GM18907 (cell line): ENCODE results near the gene HHIPL1.
"Not testable (repeated sequence)": the region's sequence is repeated elsewhere in the genome, so short reads cannot be mapped to it uniquely, and the experiment has no call there.

Experiments used
- ATAC-seq: cut with Tn5 transposase; IDR thresholded peaks from one replicate; pipeline ENCODE4 v1.9.1; 2021; ENCODE audit warnings: mild to moderate bottlenecking, moderate library complexity; ENCODE audit not compliant: unreplicated experiment

HHIPL1 gene

DNA sequence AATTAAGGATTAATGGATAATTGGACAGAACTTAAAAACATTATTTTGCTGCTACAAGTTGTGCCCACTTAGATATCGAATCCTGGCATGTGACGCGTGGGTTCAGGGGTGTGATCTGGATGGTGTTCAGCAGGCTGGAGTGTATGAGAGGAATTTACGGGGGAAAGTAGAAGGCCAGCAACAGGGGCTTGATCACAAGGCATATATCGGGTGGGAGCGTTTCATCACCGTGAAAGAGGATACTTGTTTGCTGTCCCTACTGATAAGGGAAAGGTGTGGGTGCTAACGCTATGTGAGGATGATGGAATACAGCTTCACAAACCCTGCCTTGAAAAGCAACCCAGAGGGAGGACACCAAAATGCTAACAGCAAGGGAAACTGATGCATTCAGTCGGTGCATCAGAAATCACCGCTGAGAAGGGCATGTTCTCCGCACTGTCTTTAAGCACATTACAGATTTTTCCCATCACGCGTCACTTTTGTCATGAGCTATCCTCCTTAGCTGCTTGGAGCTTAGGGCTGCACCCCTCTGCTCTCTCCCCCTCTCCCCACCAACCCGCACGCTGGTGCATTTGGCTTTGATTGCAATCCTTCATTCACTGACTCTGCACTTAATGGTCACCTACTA lies 13.4 kb downstream of the HHIPL1 start:
- ATAC-seq = no peak

DNA sequence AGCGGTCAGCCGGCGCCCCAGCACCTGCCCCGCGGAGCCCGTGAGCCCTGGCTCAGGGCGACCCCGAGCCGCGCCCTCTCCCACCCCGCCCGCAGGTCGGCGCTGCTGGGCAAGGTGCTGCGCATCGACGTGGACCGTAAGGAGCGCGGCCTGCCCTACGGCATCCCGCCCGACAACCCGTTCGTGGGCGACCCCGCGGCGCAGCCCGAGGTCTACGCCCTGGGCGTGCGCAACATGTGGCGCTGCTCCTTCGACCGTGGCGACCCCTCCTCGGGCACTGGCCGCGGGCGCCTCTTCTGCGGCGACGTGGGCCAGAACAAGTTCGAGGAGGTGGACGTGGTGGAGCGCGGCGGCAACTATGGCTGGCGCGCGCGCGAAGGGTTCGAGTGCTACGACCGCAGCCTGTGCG lies 14.4 kb downstream of the HHIPL1 start:
- no peak for ATAC-seq

DNA sequence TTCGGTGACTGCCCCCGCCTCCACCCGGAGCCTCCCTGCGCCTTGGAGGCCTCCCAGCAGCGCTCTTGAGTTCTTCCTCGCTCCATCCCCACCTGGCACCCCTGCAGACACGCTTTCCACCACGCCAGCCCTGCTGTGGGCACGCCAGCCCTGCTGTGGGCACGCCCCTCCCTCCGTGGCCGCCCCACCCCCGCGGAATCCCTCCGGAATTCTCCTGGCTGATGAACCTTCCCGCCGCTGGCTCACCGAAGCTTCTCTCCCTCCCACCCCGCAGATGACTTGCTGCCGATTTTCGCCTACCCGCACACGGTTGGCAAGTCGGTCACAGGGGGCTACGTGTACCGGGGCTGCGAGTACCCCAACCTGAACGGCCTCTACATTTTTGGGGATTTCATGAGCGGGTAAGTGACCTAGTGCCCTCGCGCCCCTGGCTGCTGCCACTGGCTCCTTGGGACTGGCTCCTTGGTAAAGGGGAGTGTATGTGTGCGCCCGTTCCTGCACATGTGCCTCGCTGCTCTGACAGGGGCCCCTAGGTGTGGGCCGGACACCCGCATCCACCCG lies 15.2 kb downstream of the HHIPL1 start:
- ATAC-seq = no peak

DNA sequence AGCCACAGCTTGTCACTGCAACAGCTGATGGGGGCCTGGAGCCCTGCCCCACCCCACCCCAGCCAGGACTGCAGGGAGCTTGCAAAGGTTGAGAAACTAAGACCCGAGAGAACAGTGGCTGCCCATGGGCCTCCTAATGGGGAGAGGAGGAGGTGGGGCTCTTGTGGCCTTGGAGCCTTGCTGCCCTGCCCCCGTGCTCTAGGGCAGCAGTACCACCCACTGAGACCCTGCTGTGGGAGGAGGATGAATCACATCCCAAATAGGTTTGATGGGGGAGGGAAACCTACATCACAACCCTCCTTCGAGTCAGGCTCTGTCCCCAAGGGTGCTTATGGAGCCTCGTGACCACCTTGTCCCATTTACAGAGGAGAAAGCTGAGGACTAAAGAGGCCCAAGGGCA lies 15.9 kb downstream of the HHIPL1 start:
- ATAC-seq = no peak

DNA sequence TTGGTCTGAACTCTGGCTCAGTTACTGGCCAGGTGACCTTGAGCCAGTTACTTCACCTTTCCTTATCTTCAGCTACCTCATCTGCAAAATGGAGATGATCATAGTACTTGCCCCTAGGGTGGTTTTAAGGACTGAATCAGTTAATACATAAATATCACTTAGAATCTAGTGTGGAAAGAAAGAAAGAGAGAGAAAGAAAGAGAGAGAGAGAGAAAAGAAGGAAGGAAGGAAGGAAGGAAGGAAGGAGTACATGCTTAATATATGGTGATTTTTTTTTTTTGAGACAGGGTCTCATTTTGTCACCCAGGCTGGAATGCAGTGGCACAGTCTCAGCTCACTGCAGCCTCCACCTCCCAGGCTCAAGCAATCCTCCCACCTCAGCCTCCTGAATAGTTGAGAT lies 16.3 kb downstream of the HHIPL1 start:
- not testable (repeated sequence) for ATAC-seq

DNA sequence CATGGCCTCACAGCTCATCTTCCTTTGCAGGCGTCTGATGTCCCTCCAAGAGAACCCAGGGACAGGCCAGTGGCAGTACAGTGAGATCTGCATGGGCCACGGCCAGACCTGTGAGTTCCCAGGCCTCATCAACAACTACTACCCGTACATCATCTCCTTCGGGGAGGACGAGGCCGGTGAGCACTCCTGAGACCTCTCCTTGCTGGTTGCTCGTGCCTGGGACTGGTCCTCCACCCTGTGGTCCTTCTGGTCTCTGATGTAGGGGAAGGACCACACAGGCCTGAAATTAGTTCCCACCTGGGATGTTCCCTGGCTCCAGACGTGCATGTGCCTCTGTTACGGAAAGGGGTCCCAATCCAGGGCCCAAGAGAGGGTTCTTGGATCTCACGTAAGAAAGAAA lies 17.9 kb downstream of the HHIPL1 start:
- ATAC-seq = no peak

DNA sequence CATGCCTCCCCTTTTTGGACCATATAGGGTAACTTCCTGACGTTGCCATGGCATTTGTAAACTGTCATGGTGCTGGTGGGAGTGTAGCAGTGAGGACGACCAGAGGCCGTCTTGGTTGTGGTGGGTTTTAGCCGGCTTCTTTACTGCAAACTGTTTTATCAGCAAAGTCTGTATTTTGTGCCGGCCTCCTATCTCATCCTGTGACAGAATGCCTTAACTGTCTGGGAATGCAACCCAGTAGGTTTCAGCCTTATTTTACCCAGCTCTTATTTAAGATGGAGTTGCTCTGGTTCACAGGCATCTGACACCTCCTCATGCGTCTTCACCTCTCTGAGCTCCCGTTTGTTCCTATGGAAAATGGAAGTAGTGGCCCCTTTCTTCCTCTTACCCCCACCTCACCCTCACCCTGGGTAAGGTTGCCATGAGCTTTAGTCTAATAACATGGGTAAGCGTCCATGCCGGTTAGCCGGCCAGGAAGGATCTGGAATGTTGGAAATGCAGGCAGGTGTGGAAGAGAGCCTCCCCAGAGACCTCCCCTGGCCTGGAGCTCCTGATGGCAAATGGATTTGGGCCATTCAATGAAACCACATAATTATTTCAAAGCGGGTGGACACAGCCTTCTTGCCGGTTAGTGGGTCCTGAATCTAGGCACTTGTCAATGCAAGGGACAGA lies 18.6 kb downstream of the HHIPL1 start:
- no peak for ATAC-seq

DNA sequence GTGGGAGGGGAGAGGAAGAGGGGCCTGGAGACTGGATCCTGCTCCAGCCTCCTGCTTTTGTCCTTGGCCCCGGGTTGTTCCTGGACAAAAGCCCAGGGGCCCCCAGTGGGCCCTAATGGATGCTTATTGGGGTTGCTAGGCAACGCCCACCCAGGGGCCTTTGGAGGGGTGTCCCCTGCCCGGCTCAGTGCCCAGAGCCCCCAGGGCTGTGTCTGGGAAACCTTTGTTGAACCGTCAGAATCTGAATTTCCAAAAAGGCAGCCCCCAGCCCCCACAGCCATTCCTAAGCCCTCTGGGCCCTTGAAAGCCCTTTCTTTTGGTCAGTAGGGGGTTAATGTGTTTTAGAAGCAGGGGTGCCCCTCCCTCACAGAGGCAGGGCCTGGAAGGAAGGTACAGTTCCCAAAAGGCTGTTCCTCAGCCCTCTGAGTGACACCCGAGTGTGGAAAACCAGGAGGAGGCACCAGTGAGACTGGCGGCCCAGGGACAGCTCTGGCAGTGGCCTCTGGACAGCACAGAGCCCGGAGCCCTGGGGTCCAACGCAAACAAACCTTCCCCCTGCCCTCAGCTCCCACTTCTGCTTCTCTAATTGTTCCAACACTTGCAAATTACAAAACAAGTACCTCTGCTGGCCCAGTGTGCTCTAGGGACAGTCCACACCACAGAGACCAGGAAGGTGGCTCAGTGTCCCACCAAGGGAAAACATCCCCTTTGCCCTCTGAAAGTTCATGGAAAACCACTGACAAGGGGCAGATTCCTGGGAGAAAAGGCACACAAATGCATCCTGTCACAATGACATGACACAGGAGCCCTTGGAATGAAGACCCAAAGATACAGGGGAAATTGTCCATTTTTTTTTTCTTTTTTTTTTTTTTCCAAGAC lies 19.4 kb downstream of the HHIPL1 start:
- ATAC-seq = no peak

DNA sequence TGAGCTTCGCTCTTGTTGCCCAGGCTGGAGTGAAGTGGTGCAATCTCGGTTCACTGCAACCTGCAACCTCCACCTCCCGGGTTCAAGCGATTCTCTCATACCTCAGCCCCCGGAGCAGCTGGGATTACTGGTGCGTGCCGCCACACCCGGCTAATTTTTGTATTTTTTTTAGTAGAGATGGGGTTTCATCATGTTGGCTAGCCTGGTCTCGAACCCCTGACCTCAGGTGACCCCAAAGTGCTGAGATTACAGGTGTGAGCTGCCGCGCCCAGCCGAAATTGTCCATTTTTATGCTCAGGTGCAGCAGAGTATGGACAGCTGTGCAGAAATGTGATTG lies 20.0 kb downstream of the HHIPL1 start:
- ATAC-seq = no peak

DNA sequence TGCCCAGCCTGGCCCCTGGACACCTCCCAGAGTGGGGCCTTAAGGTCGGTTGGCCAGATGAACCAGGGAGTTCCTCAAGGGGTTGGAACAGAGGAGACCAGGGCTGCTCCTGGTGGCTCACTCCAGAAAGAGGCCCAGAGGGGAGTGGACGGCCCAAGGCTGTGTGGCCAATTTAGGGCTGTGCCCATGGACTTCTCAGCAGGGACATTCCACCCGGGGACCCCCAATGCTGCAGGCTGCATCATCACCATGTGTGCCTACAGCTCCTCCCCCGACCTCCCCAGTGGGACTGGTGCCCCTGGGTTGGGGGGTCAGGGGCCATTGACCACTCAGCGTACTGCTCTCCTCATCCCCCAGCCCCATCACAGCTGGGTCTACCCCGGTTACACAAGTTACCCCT lies 21.6 kb downstream of the HHIPL1 start:
- ATAC-seq = no peak

DNA sequence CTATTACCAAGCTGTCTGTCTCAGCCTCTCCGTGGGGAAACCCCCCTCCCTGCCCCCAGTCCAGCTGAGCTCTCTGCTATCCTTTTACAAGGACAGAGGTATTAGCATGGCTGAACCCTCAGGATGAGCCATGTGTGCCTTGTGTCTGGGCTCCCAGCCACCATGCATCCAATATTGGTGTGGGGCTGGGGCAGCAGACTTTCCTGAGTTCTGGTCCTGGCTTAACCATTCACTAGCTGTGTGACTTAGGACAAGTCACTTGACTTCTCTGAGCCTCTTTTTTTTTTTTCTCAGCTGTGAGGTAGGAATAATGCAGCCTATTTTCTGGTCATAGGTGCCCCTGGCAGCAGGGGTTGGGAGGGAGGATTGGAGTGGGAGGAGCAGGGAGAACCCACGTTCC lies 22.1 kb downstream of the HHIPL1 start:
- no peak for ATAC-seq

DNA sequence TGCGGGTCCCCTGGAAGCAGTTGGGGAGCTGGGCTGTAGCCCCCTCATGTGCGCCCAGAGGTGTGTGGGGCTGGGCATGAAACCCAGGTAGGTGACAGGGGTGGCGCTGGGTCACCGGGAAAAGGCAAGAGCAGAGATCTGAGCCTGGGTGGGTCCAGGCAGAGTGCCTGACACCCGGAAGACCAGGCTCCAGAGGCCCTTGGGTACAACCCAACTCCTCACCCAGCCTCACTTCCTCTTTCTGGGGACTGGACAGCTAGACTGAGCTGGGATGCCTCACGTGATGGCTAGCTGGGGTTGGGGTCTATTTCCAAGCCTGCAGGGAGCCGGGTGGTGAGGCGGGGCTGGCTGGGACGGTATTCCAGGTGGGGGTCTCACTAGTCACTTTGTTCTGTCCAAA lies 22.9 kb downstream of the HHIPL1 start:
- no peak for ATAC-seq

DNA sequence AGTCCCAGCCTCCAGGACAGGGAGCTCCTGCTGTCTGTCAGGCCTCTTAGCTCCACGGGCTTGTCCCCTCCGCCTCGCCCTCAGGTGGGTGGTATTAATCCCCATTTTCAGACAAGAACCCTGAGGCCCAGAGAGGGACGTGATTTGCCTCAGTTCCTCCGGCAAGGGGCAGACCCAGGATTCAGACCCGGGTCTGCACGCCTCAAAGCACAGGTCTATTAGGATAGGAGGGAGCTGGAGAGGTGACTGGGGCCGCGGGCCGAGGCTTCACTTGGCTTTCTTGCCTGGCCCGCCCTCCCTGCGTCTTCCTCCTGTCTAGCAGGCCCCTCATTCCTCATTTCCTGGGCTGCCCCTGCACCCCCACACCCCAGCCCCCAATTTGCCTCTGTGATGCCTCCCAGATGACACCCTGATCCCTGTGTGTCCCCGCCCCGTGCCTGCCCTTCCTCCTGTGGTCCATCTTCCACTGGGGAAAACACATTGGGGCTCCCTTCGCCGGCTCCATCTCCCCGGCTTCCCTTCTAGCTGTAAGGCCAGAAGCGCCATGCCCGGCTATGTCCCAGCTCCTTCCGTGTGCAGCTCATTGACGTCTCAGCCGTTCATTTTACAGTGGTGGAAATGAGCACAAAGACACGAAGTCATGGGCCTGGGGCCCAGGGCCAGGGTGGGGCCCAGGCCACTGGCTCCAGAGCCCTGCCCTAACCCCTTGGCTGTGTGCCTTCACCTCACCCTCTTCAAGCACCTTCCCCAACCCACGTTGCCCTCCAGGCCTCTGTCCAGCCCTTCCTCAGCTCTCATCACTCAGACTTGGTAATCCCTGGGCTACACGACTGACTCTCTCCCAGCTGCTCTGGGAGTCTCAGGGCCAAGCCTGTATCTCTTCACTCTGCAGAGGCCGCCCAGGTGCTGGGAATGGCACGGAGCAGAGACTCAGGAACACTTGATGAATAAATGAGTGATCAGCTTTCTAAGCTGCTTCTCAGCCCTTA lies 23.7 kb downstream of the HHIPL1 start:
- ATAC-seq = no peak

DNA sequence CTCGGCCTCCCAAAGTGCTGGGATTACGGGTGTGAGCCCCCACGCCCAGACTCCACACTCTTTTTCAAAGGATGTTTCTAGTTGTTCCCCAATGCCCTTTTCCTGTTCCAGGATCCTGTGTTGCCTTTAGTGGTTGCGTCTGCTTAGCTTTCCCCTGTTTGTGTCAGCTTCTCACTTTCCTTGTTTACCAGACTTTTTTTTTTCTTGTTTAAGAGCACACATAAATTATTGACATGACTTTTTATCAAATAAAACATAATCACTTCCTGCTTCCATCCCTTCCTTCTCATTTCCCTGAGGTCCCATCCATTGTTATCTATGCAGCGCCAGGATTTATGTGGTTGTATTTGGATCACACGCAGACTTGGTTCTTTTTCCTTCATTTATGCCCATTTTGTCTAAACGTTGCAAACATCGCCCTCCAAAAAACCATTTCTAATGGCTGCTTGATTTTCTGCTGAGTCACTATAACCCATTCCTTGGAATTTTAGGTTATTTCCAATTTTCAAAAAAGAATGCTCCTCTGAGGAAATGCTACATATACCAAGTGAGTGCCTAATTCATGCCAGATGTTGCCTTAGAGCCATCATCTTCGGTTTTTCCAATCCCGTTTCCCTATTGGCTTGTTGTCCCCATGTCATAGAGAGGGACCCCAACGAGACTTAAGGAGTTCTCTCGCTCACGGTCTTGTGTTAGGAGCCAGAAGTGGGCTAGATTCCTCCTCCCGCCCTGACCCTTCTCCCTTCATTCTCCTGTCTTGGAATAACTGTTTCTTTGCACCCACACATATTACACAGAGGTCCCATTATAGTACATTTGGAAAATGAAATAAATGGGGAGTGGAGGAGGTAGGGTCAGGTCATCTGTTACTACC lies 25.7 kb downstream of the HHIPL1 start:
- ATAC-seq = no peak

DNA sequence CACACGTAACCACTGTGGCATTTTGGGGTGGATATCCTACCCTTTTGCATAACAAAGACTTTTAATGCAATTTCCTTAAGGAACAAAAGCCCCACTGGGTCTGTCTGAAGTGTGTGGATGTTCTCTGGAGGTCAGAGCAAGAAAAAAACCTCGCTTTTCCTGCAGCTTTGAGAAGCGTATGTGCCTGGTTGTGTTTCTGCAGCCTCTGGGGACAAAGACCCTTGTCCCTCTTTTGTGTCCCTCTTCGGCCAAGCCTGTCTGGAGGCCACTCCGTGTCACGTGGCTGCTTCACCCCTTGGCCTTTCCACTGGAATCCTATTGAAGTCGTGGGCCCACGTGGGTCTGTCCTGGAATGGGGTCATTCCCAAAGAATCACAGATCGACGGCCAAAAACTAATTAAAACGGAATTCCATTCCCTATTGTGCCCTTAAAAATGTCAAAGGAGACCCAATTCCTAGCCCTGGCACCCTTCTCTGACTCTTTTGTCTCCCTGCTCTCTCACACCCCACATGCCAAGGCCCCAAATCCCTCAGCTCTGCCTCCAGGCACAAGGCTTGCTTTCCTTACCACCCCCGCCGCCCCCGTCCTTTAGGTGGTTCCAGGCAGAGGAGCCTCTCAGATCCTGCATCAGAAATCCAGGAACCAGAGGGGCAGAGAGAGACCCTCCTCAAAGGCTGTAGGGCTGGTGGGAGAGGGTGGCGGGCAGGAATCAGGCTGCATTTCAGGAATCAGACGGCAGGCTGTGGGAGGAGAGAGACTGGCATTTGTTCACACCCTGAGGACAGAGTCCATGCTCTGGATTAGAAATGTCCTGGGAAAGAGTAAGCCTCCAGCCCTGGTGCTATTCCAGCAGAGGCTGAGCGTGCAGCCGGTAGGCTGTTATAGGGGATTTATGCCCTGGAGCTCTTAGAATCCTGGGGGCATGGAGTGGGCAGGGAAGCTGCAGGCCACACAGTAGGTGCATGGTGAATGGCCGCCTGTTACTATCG lies 26.6 kb downstream of the HHIPL1 start:
- no peak for ATAC-seq

DNA sequence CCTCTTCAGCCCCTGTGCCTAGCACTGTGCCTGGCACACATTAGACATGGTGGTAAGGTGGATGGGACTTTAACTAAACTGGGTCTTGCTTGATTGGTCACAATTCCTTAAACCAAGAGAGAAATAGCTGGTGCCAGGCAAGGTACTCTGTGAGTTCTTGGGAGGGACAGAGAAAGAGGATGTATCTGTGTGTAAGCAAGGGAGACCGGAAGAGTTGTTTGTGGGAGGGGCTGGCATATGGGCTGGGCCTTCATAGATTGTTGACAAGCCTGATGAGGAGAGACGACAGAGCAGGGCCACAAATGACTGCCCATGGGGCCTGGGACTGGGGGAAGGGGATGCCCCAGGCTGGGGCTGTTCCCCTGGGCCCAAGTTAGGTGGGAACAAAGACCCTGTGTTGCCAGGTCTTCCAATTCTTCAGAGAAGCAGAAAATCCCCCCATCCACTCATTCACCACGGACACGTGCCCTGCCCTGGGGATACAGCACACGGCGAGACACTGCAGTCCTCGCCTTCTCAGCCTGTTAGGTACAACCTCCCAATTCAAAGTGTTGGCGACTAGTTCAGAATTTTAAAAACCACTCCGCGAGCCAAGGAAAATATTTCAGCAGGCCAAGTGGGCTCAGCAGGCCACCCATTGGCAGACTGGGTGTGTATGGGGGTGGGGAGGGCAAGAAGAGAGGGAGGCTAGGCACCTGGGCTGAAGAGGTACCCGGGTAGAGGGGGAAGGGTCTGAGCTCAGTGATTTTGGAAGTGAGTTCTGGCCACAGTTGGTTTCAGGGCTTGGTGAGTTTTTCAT lies 27.8 kb downstream of the HHIPL1 start:
- ATAC-seq = peak; percentile 82

DNA sequence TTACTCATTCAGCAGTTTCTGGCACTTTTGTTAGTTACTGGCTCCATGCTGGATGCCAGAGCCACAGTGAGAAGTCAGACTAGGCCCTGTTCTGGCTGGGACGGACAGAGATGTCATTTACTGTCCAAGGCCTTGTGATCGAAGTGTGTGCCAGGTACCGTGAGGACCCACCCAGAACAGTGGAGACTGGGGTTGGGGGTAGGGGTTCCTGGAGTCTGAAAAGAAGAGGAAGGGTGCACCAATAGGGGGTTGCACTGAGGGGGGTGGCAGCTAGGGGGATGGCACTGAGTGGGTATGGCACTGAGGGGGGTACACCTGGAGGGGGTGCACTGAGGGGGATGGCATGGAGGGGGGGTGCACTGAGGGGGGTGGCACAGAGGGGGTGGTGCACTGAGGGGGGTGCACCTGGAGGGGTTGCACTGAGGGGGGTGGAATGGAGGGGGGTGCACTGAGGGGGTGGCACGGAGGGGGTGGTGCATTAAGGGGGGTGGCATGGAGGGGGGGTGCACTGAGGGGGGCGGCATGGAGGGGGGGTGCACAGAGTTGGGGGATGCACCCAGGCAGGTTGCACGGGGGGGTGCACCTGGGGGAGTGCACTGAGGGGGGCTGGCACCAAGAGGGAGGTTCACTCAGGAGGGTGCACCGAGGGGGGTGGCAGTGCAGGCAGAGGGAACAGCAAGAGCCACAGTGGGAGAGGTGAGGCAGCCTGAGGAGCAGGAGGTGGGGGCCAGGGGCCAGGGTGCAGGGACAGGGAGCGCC lies 28.6 kb downstream of the HHIPL1 start:
- ATAC-seq = no peak
